CD14-positive monocyte (primary cell): ENCODE results near the gene NLK. TPM values are rescaled to one million over a fixed set of nuclear protein-coding genes. Genes with fewer than 3 reads are reported as not detected.
"Not testable (repeated sequence)": the region's sequence is repeated elsewhere in the genome, so short reads cannot be mapped to it uniquely, and the experiment has no call there.

Experiments
- DNase-seq, 3 donors: peaks; one replicate each; pipeline ENCODE4 v3.0.0-alpha.2; 2011 to 2022
- H2AFZ ChIP-seq: 2 replicates; pipeline ENCODE4 v1.6.0; 2012; ENCODE audit warnings: mild to moderate bottlenecking, low read depth, low read length, inconsistent platforms; ENCODE audit not compliant: insufficient read depth, poor library complexity, severe bottlenecking
- H3K27ac ChIP-seq, 2 donors: 1 replicate in 1 of 2; 2 replicates in 1 of 2; pipeline ENCODE4 v1.5.1; 2012 to 2013; ENCODE audit warnings: low read length in 2 of 2, control low read depth in 1 of 2, inconsistent platforms in 1 of 2, low read depth in 1 of 2, mild to moderate bottlenecking in 1 of 2
- H3K27me3 ChIP-seq, 2 donors: one replicate each; pipeline versions ENCODE4 v1.6.0 to v1.6.1; 2011 to 2013; ENCODE audit warnings: low read length in 2 of 2; ENCODE audit not compliant: control insufficient read depth in 2 of 2, insufficient read depth in 2 of 2
- H3K36me3 ChIP-seq, 2 donors: replicated peaks in 1 of 2; 1 replicate in 1 of 2; 2 replicates in 1 of 2; pipeline versions ENCODE4 v1.5.1 to v1.6.1; 2012 to 2013; ENCODE audit warnings: low read length in 2 of 2, control low read depth in 1 of 2, inconsistent platforms in 1 of 2, mild to moderate bottlenecking in 1 of 2; ENCODE audit not compliant: insufficient read depth in 2 of 2, control insufficient read depth in 1 of 2
- H3K4me1 ChIP-seq, 2 donors: 1 replicate in 1 of 2; 2 replicates in 1 of 2; pipeline versions ENCODE4 v1.5.1 to v1.6.1; 2012 to 2013; ENCODE audit warnings: low read length in 2 of 2, control low read depth in 1 of 2, inconsistent platforms in 1 of 2, mild to moderate bottlenecking in 1 of 2, moderate library complexity in 1 of 2; ENCODE audit not compliant: insufficient read depth in 2 of 2, control insufficient read depth in 1 of 2
- H3K4me2 ChIP-seq: replicated peaks from 2 replicates; pipeline ENCODE3; 2012; ENCODE audit warnings: low read length, moderate library complexity, mild to moderate bottlenecking; ENCODE audit not compliant: poor library complexity, severe bottlenecking; ENCODE audit errors: extremely low read depth
- H3K4me3 ChIP-seq, 3 experiments: fragments of 200-600 bp in 1 of 3; sonication (generic) in 1 of 3; replicated peaks in 1 of 3; 1 replicate in 2 of 3; 2 replicates in 1 of 3; pipeline ENCODE4 v1.5.1; 2011 to 2013; ENCODE audit warnings: low read length in 3 of 3, mild to moderate bottlenecking in 3 of 3, control low read depth in 2 of 3, low read depth in 2 of 3, inconsistent platforms in 1 of 3, moderate library complexity in 1 of 3
- H3K79me2 ChIP-seq: 2 replicates; pipeline ENCODE4 v1.6.0; 2012; ENCODE audit warnings: mild to moderate bottlenecking, control low read depth, inconsistent platforms, low read length, moderate library complexity; ENCODE audit not compliant: insufficient read depth
- H3K9ac ChIP-seq: 2 replicates; pipeline ENCODE4 v1.6.0; 2017; ENCODE audit warnings: low read length, mild to moderate bottlenecking; ENCODE audit not compliant: insufficient read depth, poor library complexity, severe bottlenecking
- H3K9me3 ChIP-seq, 2 donors: replicated peaks in 1 of 2; 1 replicate in 1 of 2; 2 replicates in 1 of 2; pipeline versions ENCODE4 v1.5.1 to v1.6.1; 2012 to 2013; ENCODE audit warnings: low read length in 2 of 2, control low read depth in 1 of 2; ENCODE audit not compliant: control insufficient read depth in 1 of 2, insufficient read depth in 1 of 2
- H4K20me1 ChIP-seq: 2 replicates; pipeline ENCODE4 v1.6.0; 2012; ENCODE audit warnings: mild to moderate bottlenecking, low read length, control low read depth, moderate library complexity; ENCODE audit not compliant: insufficient read depth
- H3K27ac Mint-ChIP-seq, 7 donors: one replicate each; pipeline ENCODE4 v1.8.0; 2020; ENCODE audit warnings: mild to moderate bottlenecking in 7 of 7, mixed read lengths in 7 of 7, moderate library complexity in 6 of 7, inconsistent platforms in 2 of 7
- H3K27me3 Mint-ChIP-seq, 3 donors: one replicate each; pipeline ENCODE4 v1.8.0; 2021 to 2022; ENCODE audit warnings: low read depth in 3 of 3, mild to moderate bottlenecking in 3 of 3, mixed read lengths in 3 of 3, moderate library complexity in 3 of 3, inconsistent platforms in 1 of 3
- H3K36me3 Mint-ChIP-seq, 2 donors: one replicate each; pipeline ENCODE4 v1.8.0; 2020; ENCODE audit warnings: mixed read lengths in 2 of 2, inconsistent platforms in 1 of 2, mild to moderate bottlenecking in 1 of 2
- H3K4me1 Mint-ChIP-seq: one replicate; pipeline ENCODE4 v1.8.0; 2020; ENCODE audit warnings: mild to moderate bottlenecking, mixed read lengths
- H3K4me3 Mint-ChIP-seq, 2 donors: one replicate each; pipeline ENCODE4 v1.8.0; 2020; ENCODE audit warnings: mild to moderate bottlenecking in 2 of 2, mixed read lengths in 2 of 2, moderate library complexity in 1 of 2
- H3K9me3 Mint-ChIP-seq, 7 donors: one replicate each; pipeline ENCODE4 v1.8.0; 2020 to 2022; ENCODE audit warnings: mixed read lengths in 7 of 7, mild to moderate bottlenecking in 6 of 7, moderate library complexity in 6 of 7, inconsistent platforms in 2 of 7
- WGBS: methylation state at CpG from one replicate; pipeline ENCODE4 v1.1.5; 2013; ENCODE audit warnings: missing lambda C conversion rate; ENCODE audit not compliant: insufficient coverage; 5-methylcytosine and 5-hydroxymethylcytosine counted together
- intact Hi-C, 2 donors: fragments of 100-400 bp; cut with micrococcal nuclease; formaldehyde crosslinking; loops; one replicate each; pipeline versions ENCODE4 v1.15.0 to v1.15.1; 2023
- polyA plus RNA-seq, 3 donors: library from polyadenylated mRNA; depleted of rRNA in 1 of 3; unstranded in 2 of 3; stranded (reverse) in 1 of 3; fragments of 300-500 nt in 2 of 3; fragments of >200 nt in 1 of 3; fragmentation: Illumina TruSeq in 2 of 3; gene quantifications; 1 replicate in 2 of 3; 2 replicates in 1 of 3; pipeline ENCODE4 v1.2.3, GENCODE V29; 2012 to 2021
- TF ChIP-seq, protein P1 (sequence below): fragments of 200-600 bp; IDR thresholded peaks from one replicate; pipeline ENCODE4 v1.8.0; 2022; ENCODE audit warnings: antibody characterized with exemption, mild to moderate bottlenecking

NLK gene
- polyA plus RNA-seq, 3 donors = 1.7 to 6.5 (median 2.0) TPM

- no peaks in the 10 kb centered on the region for H4K20me1 ChIP-seq
- no peak overlapping the region for H2AFZ ChIP-seq
- no peak overlapping the region for H3K4me2 ChIP-seq
- H3K4me3 ChIP-seq = no peak overlapping the region
- H3K4me1 ChIP-seq = peaks cover 0 to 6% of the 10 kb centered on the region in 2 donors
- H3K27me3 ChIP-seq = no peaks in the 10 kb centered on the region
- intact Hi-C loops = no loop called here
- Mint-ChIP-seq H3K4me3 (no peak overlapping the region), H3K27me3 (peaks cover 1 to 2% (median 2%) of the 10 kb centered on the region in 3 donors), H3K36me3 (no peaks in the 10 kb centered on the region), H3K4me1 (peaks cover 14% of the 10 kb centered on the region), H3K27ac (no peak overlapping the region), H3K9me3 (peaks cover 0 to 8% (median 4%) of the 10 kb centered on the region in 7 donors)
- no peaks in the 10 kb centered on the region for H3K79me2 ChIP-seq
- no peak for DNase-seq
- TF ChIP-seq, protein P1, sequence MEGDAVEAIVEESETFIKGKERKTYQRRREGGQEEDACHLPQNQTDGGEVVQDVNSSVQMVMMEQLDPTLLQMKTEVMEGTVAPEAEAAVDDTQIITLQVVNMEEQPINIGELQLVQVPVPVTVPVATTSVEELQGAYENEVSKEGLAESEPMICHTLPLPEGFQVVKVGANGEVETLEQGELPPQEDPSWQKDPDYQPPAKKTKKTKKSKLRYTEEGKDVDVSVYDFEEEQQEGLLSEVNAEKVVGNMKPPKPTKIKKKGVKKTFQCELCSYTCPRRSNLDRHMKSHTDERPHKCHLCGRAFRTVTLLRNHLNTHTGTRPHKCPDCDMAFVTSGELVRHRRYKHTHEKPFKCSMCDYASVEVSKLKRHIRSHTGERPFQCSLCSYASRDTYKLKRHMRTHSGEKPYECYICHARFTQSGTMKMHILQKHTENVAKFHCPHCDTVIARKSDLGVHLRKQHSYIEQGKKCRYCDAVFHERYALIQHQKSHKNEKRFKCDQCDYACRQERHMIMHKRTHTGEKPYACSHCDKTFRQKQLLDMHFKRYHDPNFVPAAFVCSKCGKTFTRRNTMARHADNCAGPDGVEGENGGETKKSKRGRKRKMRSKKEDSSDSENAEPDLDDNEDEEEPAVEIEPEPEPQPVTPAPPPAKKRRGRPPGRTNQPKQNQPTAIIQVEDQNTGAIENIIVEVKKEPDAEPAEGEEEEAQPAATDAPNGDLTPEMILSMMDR = no peak
- H3K9me3 ChIP-seq = no peaks in the 10 kb centered on the region
- no peak overlapping the region for H3K9ac ChIP-seq
- no peak overlapping the region for H3K27ac ChIP-seq
- no peaks in the 10 kb centered on the region for H3K36me3 ChIP-seq
- 93% methylated on average over 3 of the region's 6 CpGs for WGBS
Measured at GRCh38 chr17:28031174-28031573, 11.3 kb upstream of the NLK start.

DNA sequence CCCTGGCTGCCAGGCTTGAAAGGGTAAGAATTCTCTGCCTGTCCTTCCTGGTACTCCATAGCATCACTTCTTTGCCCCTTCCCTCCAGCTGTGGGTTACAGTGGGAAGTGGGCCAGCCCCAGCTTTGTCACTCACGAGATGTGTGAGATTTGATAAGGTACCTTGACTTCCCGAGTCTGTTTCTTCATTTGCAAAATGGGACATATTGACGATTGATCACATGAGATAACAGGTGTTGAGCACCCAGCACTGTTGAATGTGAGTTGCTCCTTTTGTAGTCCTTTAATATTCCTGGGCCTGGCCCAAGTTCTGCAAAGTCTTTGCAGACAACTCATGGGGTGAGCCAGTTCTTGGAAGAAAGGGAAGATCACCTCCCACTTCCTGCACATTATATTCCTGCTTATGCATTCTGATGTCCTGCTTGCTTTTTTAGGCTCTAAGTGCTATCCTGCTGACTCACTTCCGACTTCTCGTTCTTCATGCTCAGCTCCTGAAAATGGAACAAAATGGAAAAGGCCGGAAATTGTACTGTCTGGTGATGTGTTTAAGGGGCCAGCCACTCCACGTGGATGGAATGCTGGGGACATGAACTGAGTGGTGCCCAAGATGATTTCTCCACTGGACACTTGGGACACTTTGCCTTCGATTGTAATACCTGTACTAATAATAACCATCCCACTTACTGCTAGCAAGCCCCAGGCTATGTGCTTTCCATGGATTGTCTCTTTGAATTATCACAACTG is 8.3 kb upstream of the NLK start:
- Histone ChIP-seq H4K20me1 (no peaks in the 10 kb centered on the region), H3K4me2 (no peak overlapping the region), H3K4me3 (no peak overlapping the region), H3K27ac (no peak overlapping the region), H3K9ac (no peak overlapping the region), H3K79me2 (no peaks in the 10 kb centered on the region), H2AFZ (no peak overlapping the region), H3K36me3 (no peaks in the 10 kb centered on the region), H3K27me3 (no peaks in the 10 kb centered on the region), H3K4me1 (peaks cover 0 to 6% of the 10 kb centered on the region in 2 donors), H3K9me3 (no peaks in the 10 kb centered on the region)
- intact Hi-C loops = no loop called here
- H3K4me3 Mint-ChIP-seq = no peak overlapping the region
- H3K27ac Mint-ChIP-seq = no peak overlapping the region
- peaks cover 0 to 8% (median 4%) of the 10 kb centered on the region in 7 donors for H3K9me3 Mint-ChIP-seq
- H3K27me3 Mint-ChIP-seq = peaks cover 2 to 12% (median 3%) of the 10 kb centered on the region in 3 donors
- WGBS = 32% methylated on average over 5 of the region's 8 CpGs
- H3K36me3 Mint-ChIP-seq = no peaks in the 10 kb centered on the region
- peaks cover 13% of the 10 kb centered on the region for H3K4me1 Mint-ChIP-seq
- TF ChIP-seq, protein P1 = no peak
- no peak for DNase-seq

DNA sequence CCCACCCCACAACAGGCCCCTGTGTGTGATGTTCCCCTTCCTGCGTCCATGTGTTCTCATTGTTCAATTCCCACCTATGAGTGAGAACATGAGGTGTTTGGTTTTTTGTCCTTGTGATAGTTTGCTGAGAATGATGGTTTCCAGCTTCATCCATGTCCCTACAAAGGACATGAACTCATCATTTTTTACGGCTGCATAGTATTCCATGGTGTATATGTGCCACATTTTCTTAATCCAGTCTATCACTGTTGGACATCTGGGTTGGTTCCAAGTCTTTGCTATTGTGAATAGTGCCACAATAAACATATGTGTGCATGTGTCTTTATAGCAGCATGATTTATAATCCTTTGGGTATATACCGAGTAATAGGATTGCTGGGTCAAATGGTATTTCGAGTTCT is 7.0 kb upstream of the NLK start:
- H3K27ac Mint-ChIP-seq, H3K9me3 ChIP-seq, intact Hi-C loops, H3K9ac ChIP-seq, H3K27ac ChIP-seq, H2AFZ ChIP-seq, H3K27me3 ChIP-seq, DNase-seq, H3K4me3 Mint-ChIP-seq, H3K79me2 ChIP-seq, H3K4me2 ChIP-seq, H4K20me1 ChIP-seq, H3K36me3 ChIP-seq, H3K36me3 Mint-ChIP-seq, H3K4me3 ChIP-seq, H3K4me1 ChIP-seq: not testable (repeated sequence)
- Mint-ChIP-seq H3K27me3 (peaks cover 4 to 17% (median 8%) of the 10 kb centered on the region in 3 donors), H3K4me1 (peaks cover 12% of the 10 kb centered on the region), H3K9me3 (peaks cover 0 to 11% (median 7%) of the 10 kb centered on the region in 7 donors)
- WGBS = 100% methylated on average over 1 of the region's 4 CpGs
